Astrocyte of the spinal cord (primary cell): ENCODE data around the gene SLC9A5.

ENCODE experiments used
- DNase-seq: peaks from one replicate; pipeline ENCODE4 v3.0.0; 2011; ENCODE audit warnings: low read depth, low spot score
- H3K4me3 ChIP-seq: 2 replicates; pipeline ENCODE4 v1.5.1; 2011; ENCODE audit warnings: low read depth, mild to moderate bottlenecking, low read length, moderate library complexity
- CTCF ChIP-seq: IDR thresholded peaks from 2 replicates; pipeline ENCODE4 v1.5.1; 2012; ENCODE audit warnings: low read depth, mild to moderate bottlenecking, low read length, inconsistent platforms
- in situ Hi-C: cut with HindIII; loops from 2 replicates; pipeline ENCODE4 v1.10.0; 2017; ENCODE audit warnings: low sequenced_read_pairs

Gene SLC9A5

DNA sequence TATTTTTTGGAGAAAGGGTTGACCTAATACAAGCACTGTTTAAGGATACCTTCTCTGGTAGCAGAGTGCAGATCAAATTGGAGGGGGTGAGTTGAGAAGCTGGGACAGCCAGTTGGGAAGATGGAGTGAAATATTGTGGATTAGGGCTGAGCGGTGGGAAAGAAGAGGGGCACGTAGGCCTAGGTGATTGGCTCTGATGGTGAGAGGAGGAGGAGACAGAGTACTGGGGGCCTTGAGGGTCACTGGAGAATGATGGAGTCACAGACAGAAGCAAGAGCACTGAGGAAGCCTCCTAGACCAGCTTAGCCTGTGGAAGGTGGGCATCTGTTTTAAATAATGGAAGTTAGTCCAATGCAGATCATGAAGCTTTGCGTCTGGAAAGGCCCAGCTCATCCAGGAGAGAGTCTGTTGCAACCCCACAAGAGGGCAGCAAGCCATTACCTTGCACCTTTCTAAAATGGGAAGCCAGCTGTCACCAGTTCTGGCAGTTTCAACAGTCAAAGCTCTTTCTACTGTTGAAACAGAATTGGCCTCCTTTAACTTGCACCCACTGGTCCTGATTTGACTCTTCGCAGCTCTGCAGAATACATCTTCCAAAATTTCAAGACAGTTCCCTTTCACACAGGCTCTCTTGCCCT, 11.8 kb downstream of the SLC9A5 start:
- TF ChIP-seq CTCF: peak; percentile 77
- no peak overlapping the region for H3K4me3 ChIP-seq
- DNase-seq: peak; percentile 68
- in situ Hi-C loops: no loop called here

- in situ Hi-C loops: no loop called here
- H3K4me3 ChIP-seq: no peak overlapping the region
- TF ChIP-seq CTCF: no peak
- no peak for DNase-seq
Observed at GRCh38 chr16:67263201-67263600, 14.4 kb downstream of the SLC9A5 start.

- DNase-seq: no peak
- H3K4me3 ChIP-seq: no peak overlapping the region
- peak; percentile 24 for TF ChIP-seq CTCF
- in situ Hi-C loops: no loop called here
Observed at GRCh38 chr16:67264277-67264676, 15.5 kb downstream of the SLC9A5 start.

- DNase-seq: no peak
- H3K4me3 ChIP-seq: no peak overlapping the region
- in situ Hi-C loops: no loop called here
- TF ChIP-seq CTCF: no peak
Observed at GRCh38 chr16:67264866-67265265, 16.1 kb downstream of the SLC9A5 start.

- no peak overlapping the region for H3K4me3 ChIP-seq
- in situ Hi-C loops: no loop called here
- no peak for TF ChIP-seq CTCF
- no peak for DNase-seq
Observed at GRCh38 chr16:67265834-67266233, 17.1 kb downstream of the SLC9A5 start.

GRCh38 chr16:67268136-67268579, 19.4 kb downstream of the SLC9A5 start:
- peak; percentile 90 for DNase-seq
- no peak overlapping the region for H3K4me3 ChIP-seq
- in situ Hi-C loops: no loop called here
- no peak for TF ChIP-seq CTCF
